Measurements from ENCODE around the gene MSRB1. TPM values are rescaled to one million over a fixed set of nuclear protein-coding genes. Genes with fewer than 3 reads are reported as not detected.

Gene MSRB1
- total and polyA plus RNA-seq, 9 of the 15 experiments (the other 6 are each of a cell fraction or from before 2014, with no cell fraction given), result 5.4 to 33.7 (median 25.7) TPM

GRCh38 chr16:1941162-1942046 lies 1.6 kb downstream of the MSRB1 start:
- peak overlapping the region; percentile 84 for H3K4me2 ChIP-seq (ENCODE audit: insufficient read depth, low read length)
- no TSS peak for BruUV-seq (replicated peaks)
- peak in 3 of 4 experiments; percentile 56 to 75 (median 66) for DNase-seq (ENCODE audit: extremely low read depth in 1 of 4, low spot score in 3 of 4)
- H3K9ac ChIP-seq (ENCODE audit: insufficient read depth in 1 of 2, low read depth in 2 of 2, low read length in 2 of 2), result peak overlapping the region; percentile 63 to 91
- FAIRE-seq, result no peak
- POLR2A ChIA-PET, result interaction anchor here (0.7 to 1.6 kb wide), 7 partner anchors 9 to 213 kb away, joined by 3 to 7 read pairs (median 4); partner anchors contain the start of gene RPS2
- peaks cover 8% of the 10 kb centered on the region for H3K9me1 ChIP-seq (ENCODE audit: control insufficient read depth, insufficient read depth, low read length)
- peaks cover 37% of the 10 kb centered on the region; the same call in 2 of the 3 replicates for H3K36me3 ChIP-seq (ENCODE audit: control insufficient read depth, insufficient read depth, low read length)
- H3K27me3 ChIP-seq (ENCODE audit: control insufficient read depth in 2 of 2, insufficient read depth in 2 of 2, low read length in 2 of 2), result no peaks in the 10 kb centered on the region
- peak; percentile 25 for ATAC-seq
- no peak for TF ChIP-seq POLR2B (IDR thresholded peaks at IDR 0.05; ENCODE audit: low read depth, partially characterized antibody)
- no peak for TF ChIP-seq OTX1 (CRISPR knock-in tag; IDR thresholded peaks at IDR 0.05)
- TF ChIP-seq PRDM10 (IDR thresholded peaks at IDR 0.05; ENCODE audit: partially characterized antibody), result peak; percentile 69
- TF ChIP-seq SP1 (CRISPR knock-in tag; IDR thresholded peaks at IDR 0.05), result 0 out of 2 replicates have a peak, but pooled peaks have one; percentile 2
- peak; percentile 11; the same call in 1 of the 2 replicates for TF ChIP-seq NFE2 (IDR thresholded peaks at IDR 0.05; ENCODE audit: low read depth)
- TF ChIP-seq BHLHE40 (IDR thresholded peaks at IDR 0.05; ENCODE audit: low read length), result peak; percentile 86
- TF ChIP-seq CEBPB (tag; IDR thresholded peaks at IDR 0.05), result peak; percentile 90
- peak; percentile 52 to 56 (median 56); a peak in 4 of 6 replicates for TF ChIP-seq CTCF (IDR thresholded peaks at IDR 0.05 in 2 of 3, conservative IDR thresholded peaks at IDR 0.05 in 1 of 3; ENCODE audit: insufficient read depth in 2 of 3, low read depth in 1 of 3, low read length in 3 of 3)
- TF ChIP-seq CEBPG (CRISPR knock-in tag; IDR thresholded peaks at IDR 0.05), result no peak
- 0 out of 4 replicates have a peak, but pooled peaks of 1 of the 2 experiments have one; percentile 6 for TF ChIP-seq CEBPG (tag; conservative IDR thresholded peaks at IDR 0.05 in 1 of 2, IDR thresholded peaks at IDR 0.05 in 1 of 2)
- no peak for TF ChIP-seq TAL1 (IDR thresholded peaks at IDR 0.05)
- peak overlapping the region; percentile 78 for H3K4me3 ChIP-seq
- in situ Hi-C loops (cut with MboI) (no loop called here), intact Hi-C loops (cut with micrococcal nuclease) (loop anchor here (2.0 kb wide), 1 partner anchor 23 kb away; the partner anchor contains the start of gene RPS2)
- peaks cover 20% of the 10 kb centered on the region for H3K79me2 ChIP-seq (ENCODE audit: control insufficient read depth, insufficient read depth, low read length)
- 0 out of 2 replicates have a peak overlapping the region, but pooled peaks have one; percentile 49 for H2AFZ ChIP-seq (ENCODE audit: low read depth, low read length)
- H4K20me1 ChIP-seq (replicated peaks; ENCODE audit: control insufficient read depth, insufficient read depth, low read length), result peaks cover 7% of the 10 kb centered on the region
- no peaks in the 10 kb centered on the region for H3K9me3 ChIP-seq (replicated peaks; ENCODE audit: control insufficient read depth, insufficient read depth, low read depth, low read length)
- WGBS (ENCODE audit: insufficient coverage, low coverage, missing lambda C conversion rate), result 54% methylated on average over 27 of the region's 30 CpGs
- peak overlapping the region; percentile 51 for H3K27ac ChIP-seq (ENCODE audit: extremely low read depth, low read depth, low read length)
- CTCF ChIA-PET (ENCODE audit: low intra/inter-chr PET ratio), result no interaction called here
- H3K4me1 ChIP-seq (replicated peaks in 1 of 2; ENCODE audit: control insufficient read depth in 2 of 2, insufficient read depth in 2 of 2, low read length in 2 of 2), result peaks cover 29 to 66% of the 10 kb centered on the region in 2 experiments
